ENCODE results near the gene UNC5CL. TPM values are rescaled to one million over a fixed set of nuclear protein-coding genes. Genes with fewer than 3 reads are reported as not detected.

The UNC5CL gene
- total and polyA plus RNA-seq, 4 donors, result 1.6 to 4.0 (median 2.1) TPM

DNA sequence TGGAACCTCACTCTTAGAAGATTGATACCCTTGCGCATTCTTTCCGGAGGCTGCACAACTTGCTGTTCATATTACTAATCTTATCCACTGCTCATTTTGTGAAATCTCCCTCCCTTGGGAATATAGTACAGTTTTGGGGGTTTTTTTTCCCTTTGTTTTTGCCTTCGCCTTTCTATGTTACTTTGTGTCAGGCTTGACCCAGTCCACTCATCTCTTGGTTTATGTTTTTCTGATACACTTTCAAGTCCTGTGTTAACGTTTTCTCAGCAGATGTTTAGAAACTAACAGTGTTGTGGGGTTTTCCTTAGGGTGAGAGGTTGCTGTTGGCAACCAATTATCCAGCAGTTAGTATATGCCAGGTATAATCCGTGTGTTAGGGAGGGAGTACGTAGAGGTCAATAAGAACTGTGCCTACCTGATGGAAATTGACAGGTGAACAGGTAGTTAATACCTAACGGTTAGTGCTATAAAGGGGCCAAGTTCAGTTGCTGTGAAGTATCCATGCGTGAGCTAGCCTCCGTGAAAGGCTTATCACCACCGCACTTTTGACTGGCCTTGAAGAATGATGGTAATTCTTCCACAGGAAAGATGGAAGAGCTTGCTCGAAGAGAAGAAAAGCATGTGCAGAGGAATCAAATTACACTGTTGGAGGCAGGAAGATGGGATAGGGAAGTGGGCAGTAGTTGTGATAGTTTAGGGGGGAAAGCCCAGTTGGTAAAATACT lies 35.1 kb upstream of the UNC5CL start:
- TF ChIP-seq, protein P1, sequence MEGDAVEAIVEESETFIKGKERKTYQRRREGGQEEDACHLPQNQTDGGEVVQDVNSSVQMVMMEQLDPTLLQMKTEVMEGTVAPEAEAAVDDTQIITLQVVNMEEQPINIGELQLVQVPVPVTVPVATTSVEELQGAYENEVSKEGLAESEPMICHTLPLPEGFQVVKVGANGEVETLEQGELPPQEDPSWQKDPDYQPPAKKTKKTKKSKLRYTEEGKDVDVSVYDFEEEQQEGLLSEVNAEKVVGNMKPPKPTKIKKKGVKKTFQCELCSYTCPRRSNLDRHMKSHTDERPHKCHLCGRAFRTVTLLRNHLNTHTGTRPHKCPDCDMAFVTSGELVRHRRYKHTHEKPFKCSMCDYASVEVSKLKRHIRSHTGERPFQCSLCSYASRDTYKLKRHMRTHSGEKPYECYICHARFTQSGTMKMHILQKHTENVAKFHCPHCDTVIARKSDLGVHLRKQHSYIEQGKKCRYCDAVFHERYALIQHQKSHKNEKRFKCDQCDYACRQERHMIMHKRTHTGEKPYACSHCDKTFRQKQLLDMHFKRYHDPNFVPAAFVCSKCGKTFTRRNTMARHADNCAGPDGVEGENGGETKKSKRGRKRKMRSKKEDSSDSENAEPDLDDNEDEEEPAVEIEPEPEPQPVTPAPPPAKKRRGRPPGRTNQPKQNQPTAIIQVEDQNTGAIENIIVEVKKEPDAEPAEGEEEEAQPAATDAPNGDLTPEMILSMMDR (IDR thresholded peaks at IDR 0.05; ENCODE audit: control extremely low read depth, extremely low read depth), result no peak
- peak in 2 of 3 donors; percentile 58 to 59 for DNase-seq
- Histone ChIP-seq H3K9ac (ENCODE audit: insufficient read depth in 1 of 2, low read length in 2 of 2) (peak overlapping the region; percentile 87 to 93), H3K27me3 (ENCODE audit: control insufficient read depth in 3 of 3, insufficient read depth in 3 of 3, low read length in 2 of 3) (no peaks in the 10 kb centered on the region), H3K27ac (ENCODE audit: low read depth in 1 of 2, low read length in 1 of 2) (peak overlapping the region; percentile 94 to 100), H3K4me1 (ENCODE audit: control insufficient read depth in 5 of 5, insufficient read depth in 5 of 5, low read length in 5 of 5) (peaks cover 0 to 40% (median 15%) of the 10 kb centered on the region in 5 donors), H3K4me3 (peak overlapping the region; percentile 98), H3K9me3 (ENCODE audit: control insufficient read depth in 4 of 4, insufficient read depth in 3 of 4, low read length in 3 of 4) (peaks cover 0 to 2% (median 0%) of the 10 kb centered on the region in 4 donors), H3K36me3 (ENCODE audit: control insufficient read depth in 4 of 4, insufficient read depth in 4 of 4, low read length in 4 of 4) (peaks cover 2 to 4% (median 3%) of the 10 kb centered on the region in 4 donors)
- no peak for ATAC-seq (ENCODE audit: insufficient read depth, low FRiP score)
- WGBS, 2 donors, result 7 to 9% methylated on average over 11 of the region's 11 CpGs

DNA sequence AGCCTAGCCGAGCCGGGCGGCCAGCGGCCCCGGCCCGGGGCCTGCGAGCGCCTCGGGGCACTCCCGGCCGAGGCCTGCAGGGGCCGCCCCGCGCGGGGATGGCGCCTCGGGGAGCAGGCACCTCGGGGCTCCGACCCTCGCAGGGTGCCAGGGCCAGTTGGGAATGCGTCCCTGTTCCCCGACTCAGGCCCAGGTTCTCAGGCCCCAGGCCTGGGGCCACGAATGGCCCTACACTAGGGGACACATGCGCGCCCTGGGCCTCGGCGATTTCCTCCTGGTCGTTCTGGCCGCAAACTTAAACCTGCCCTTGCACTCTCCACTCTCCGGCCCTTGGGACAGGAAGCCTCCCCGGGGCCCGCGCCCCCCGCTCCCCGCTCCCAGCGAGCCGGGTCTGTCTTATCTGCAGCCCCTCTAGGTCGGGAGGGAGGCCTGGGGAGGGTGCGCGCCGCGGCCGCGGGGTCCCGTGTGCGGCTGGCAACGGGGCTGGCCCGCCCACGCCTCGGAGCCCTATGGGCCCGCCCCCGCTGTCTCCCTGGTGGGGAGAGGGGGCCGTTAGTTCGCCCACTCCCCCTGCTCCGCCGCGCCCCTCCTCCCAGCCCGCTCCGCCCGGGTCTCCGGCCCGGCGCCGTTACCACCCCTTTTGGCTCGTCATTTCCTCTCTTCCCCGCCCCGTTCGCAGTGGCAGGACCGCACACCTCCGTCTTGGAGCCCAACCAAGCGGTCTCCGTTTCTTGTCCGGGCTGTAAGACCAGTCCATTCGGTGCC lies 34.4 kb upstream of the UNC5CL start:
- peaks cover 0 to 40% (median 15%) of the 10 kb centered on the region in 5 donors for H3K4me1 ChIP-seq (ENCODE audit: control insufficient read depth in 5 of 5, insufficient read depth in 5 of 5, low read length in 5 of 5)
- 0 to 1% methylated on average over 59 to 74 of the region's 74 CpGs for WGBS, 2 donors
- H3K27ac ChIP-seq (ENCODE audit: low read depth in 1 of 2, low read length in 1 of 2), result peak overlapping the region; percentile 94 to 100
- no peaks in the 10 kb centered on the region for H3K27me3 ChIP-seq (ENCODE audit: control insufficient read depth in 3 of 3, insufficient read depth in 3 of 3, low read length in 2 of 3)
- TF ChIP-seq, protein P1 (IDR thresholded peaks at IDR 0.05; ENCODE audit: control extremely low read depth, extremely low read depth), result no peak
- ATAC-seq (ENCODE audit: insufficient read depth, low FRiP score) (peak; percentile 10), DNase-seq (peak; percentile 90 to 93 (median 93))
- H3K9me3 ChIP-seq (ENCODE audit: control insufficient read depth in 4 of 4, insufficient read depth in 3 of 4, low read length in 3 of 4), result peaks cover 0 to 2% (median 0%) of the 10 kb centered on the region in 4 donors
- H3K4me3 ChIP-seq, result peak overlapping the region; percentile 98
- peaks cover 0 to 3% (median 2%) of the 10 kb centered on the region in 4 donors for H3K36me3 ChIP-seq (ENCODE audit: control insufficient read depth in 4 of 4, insufficient read depth in 4 of 4, low read length in 4 of 4)
- H3K9ac ChIP-seq (ENCODE audit: insufficient read depth in 1 of 2, low read length in 2 of 2), result peak overlapping the region; percentile 87 to 93

DNA sequence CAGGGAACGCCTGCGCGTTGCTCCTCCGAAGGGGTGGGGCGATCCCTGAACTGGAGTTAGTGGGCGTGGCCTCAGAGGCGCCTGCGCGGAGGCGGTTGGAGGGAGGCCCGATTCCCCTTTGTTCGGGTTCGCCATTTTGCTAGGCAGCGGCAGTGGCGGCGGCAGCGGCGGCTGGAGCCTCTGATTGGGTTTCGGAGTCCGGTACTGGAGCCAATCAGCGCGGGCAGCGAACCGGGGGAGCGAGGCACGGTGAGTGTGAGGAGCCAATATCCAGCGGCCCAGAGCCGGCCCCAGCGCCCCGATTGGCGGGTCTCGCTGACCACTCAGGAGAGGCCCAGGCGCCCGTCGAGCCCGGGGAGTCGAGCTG lies 33.8 kb upstream of the UNC5CL start, which contains the start of gene NFYA:
TSS of gene NFYA (plus strand) at position 139 of the 367 bp plus-strand sequence. CDS start 6,116 bp downstream, outside the sequence.
- H3K27ac ChIP-seq (ENCODE audit: low read depth in 1 of 2, low read length in 1 of 2), result peak within 1 kb of the TSS; percentile 94 to 100
- DNase-seq (no peak), ATAC-seq (ENCODE audit: insufficient read depth, low FRiP score) (peak; percentile 85)
- peaks cover 0 to 2% (median 0%) of the 10 kb centered on the region in 4 donors for H3K9me3 ChIP-seq (ENCODE audit: control insufficient read depth in 4 of 4, insufficient read depth in 3 of 4, low read length in 3 of 4)
- H3K27me3 ChIP-seq (ENCODE audit: control insufficient read depth in 3 of 3, insufficient read depth in 3 of 3, low read length in 2 of 3), result no peaks in the 10 kb centered on the region
- 0% methylated on average over 30 to 37 of the region's 37 CpGs for WGBS, 2 donors
- peak within 1 kb of the TSS; percentile 98 for H3K4me3 ChIP-seq
- TF ChIP-seq, protein P1 (IDR thresholded peaks at IDR 0.05; ENCODE audit: control extremely low read depth, extremely low read depth), result no peak
- peaks cover 0 to 40% (median 15%) of the 10 kb centered on the region in 5 donors for H3K4me1 ChIP-seq (ENCODE audit: control insufficient read depth in 5 of 5, insufficient read depth in 5 of 5, low read length in 5 of 5)
- peaks cover 0 to 5% (median 4%) of the 10 kb centered on the region in 4 donors for H3K36me3 ChIP-seq (ENCODE audit: control insufficient read depth in 4 of 4, insufficient read depth in 4 of 4, low read length in 4 of 4)
- H3K9ac ChIP-seq (ENCODE audit: insufficient read depth in 1 of 2, low read length in 2 of 2), result peak within 1 kb of the TSS; percentile 93 to 97
